ENCODE data around the gene LRBA. TPM values are rescaled to one million over a fixed set of nuclear protein-coding genes. Genes with fewer than 3 reads are reported as not detected.

LRBA gene
- total and polyA plus RNA-seq, 4 donors, result 11.8 to 149 (median 34.2) TPM

GRCh38 chr4:150436598-150437370 is 578.3 kb downstream of the LRBA start:
- DNase-seq, result no peak
- Histone ChIP-seq H3K27me3 (ENCODE audit: control insufficient read depth in 3 of 3, insufficient read depth in 3 of 3, low read length in 2 of 3) (no peaks in the 10 kb centered on the region), H3K9me3 (ENCODE audit: control insufficient read depth in 4 of 4, insufficient read depth in 3 of 4, low read length in 3 of 4) (no peaks in the 10 kb centered on the region), H3K36me3 (ENCODE audit: control insufficient read depth in 4 of 4, insufficient read depth in 4 of 4, low read length in 4 of 4) (no peaks in the 10 kb centered on the region), H3K4me3 (no peak overlapping the region), H3K27ac (ENCODE audit: low read depth in 1 of 2, low read length in 1 of 2) (no peak overlapping the region), H3K4me1 (ENCODE audit: control insufficient read depth in 5 of 5, insufficient read depth in 5 of 5, low read length in 5 of 5) (no peaks in the 10 kb centered on the region), H3K9ac (ENCODE audit: insufficient read depth in 1 of 2, low read length in 2 of 2) (no peak overlapping the region)
- no peak for ATAC-seq (ENCODE audit: insufficient read depth, low FRiP score)
- TF ChIP-seq CTCF (IDR thresholded peaks at IDR 0.05; ENCODE audit: control extremely low read depth, extremely low read depth), result no peak
- 92 to 95% methylated on average over 2 of the region's 2 CpGs for WGBS, 2 donors

- no peaks in the 10 kb centered on the region for H3K36me3 ChIP-seq (ENCODE audit: control insufficient read depth in 4 of 4, insufficient read depth in 4 of 4, low read length in 4 of 4)
- no peak overlapping the region for H3K9ac ChIP-seq (ENCODE audit: insufficient read depth in 1 of 2, low read length in 2 of 2)
- no peaks in the 10 kb centered on the region for H3K27me3 ChIP-seq (ENCODE audit: control insufficient read depth in 3 of 3, insufficient read depth in 3 of 3, low read length in 2 of 3)
- H3K27ac ChIP-seq (ENCODE audit: low read depth in 1 of 2, low read length in 1 of 2), result no peak overlapping the region
- no peaks in the 10 kb centered on the region for H3K4me1 ChIP-seq (ENCODE audit: control insufficient read depth in 5 of 5, insufficient read depth in 5 of 5, low read length in 5 of 5)
- ATAC-seq (ENCODE audit: insufficient read depth, low FRiP score), result no peak
- no peak overlapping the region for H3K4me3 ChIP-seq
- TF ChIP-seq CTCF (IDR thresholded peaks at IDR 0.05; ENCODE audit: control extremely low read depth, extremely low read depth), result no peak
- no peak for DNase-seq
- no peaks in the 10 kb centered on the region for H3K9me3 ChIP-seq (ENCODE audit: control insufficient read depth in 4 of 4, insufficient read depth in 3 of 4, low read length in 3 of 4)
Measured at GRCh38 chr4:150431221-150431620, 583.9 kb downstream of the LRBA start.

GRCh38 chr4:150425161-150425560 is 589.9 kb downstream of the LRBA start:
- Histone ChIP-seq H3K27ac (ENCODE audit: low read depth in 1 of 2, low read length in 1 of 2) (no peak overlapping the region), H3K4me3 (no peak overlapping the region), H3K9ac (ENCODE audit: insufficient read depth in 1 of 2, low read length in 2 of 2) (no peak overlapping the region), H3K4me1 (ENCODE audit: control insufficient read depth in 5 of 5, insufficient read depth in 5 of 5, low read length in 5 of 5) (no peaks in the 10 kb centered on the region), H3K9me3 (ENCODE audit: control insufficient read depth in 4 of 4, insufficient read depth in 3 of 4, low read length in 3 of 4) (no peaks in the 10 kb centered on the region), H3K36me3 (ENCODE audit: control insufficient read depth in 4 of 4, insufficient read depth in 4 of 4, low read length in 4 of 4) (no peaks in the 10 kb centered on the region), H3K27me3 (ENCODE audit: control insufficient read depth in 3 of 3, insufficient read depth in 3 of 3, low read length in 2 of 3) (no peaks in the 10 kb centered on the region)
- WGBS, 2 donors, result 38 to 68% methylated on average over 1 of the region's 1 CpG
- no peak for ATAC-seq (ENCODE audit: insufficient read depth, low FRiP score)
- TF ChIP-seq CTCF (IDR thresholded peaks at IDR 0.05; ENCODE audit: control extremely low read depth, extremely low read depth), result no peak
- no peak for DNase-seq

GRCh38 chr4:150423503-150423902 is 591.6 kb downstream of the LRBA start:
- DNase-seq (no peak), ATAC-seq (ENCODE audit: insufficient read depth, low FRiP score) (no peak)

More at GRCh38 chr4:150423503-150423902, 591.6 kb downstream of the LRBA start:
- Histone ChIP-seq H3K9ac (ENCODE audit: insufficient read depth in 1 of 2, low read length in 2 of 2) (no peak overlapping the region), H3K4me1 (ENCODE audit: control insufficient read depth in 5 of 5, insufficient read depth in 5 of 5, low read length in 5 of 5) (no peaks in the 10 kb centered on the region), H3K36me3 (ENCODE audit: control insufficient read depth in 4 of 4, insufficient read depth in 4 of 4, low read length in 4 of 4) (no peaks in the 10 kb centered on the region), H3K4me3 (no peak overlapping the region), H3K27me3 (ENCODE audit: control insufficient read depth in 3 of 3, insufficient read depth in 3 of 3, low read length in 2 of 3) (no peaks in the 10 kb centered on the region), H3K9me3 (ENCODE audit: control insufficient read depth in 4 of 4, insufficient read depth in 3 of 4, low read length in 3 of 4) (no peaks in the 10 kb centered on the region), H3K27ac (ENCODE audit: low read depth in 1 of 2, low read length in 1 of 2) (no peak overlapping the region)
- 97% methylated on average over 12 of the region's 12 CpGs for WGBS, 2 donors
- TF ChIP-seq CTCF (IDR thresholded peaks at IDR 0.05; ENCODE audit: control extremely low read depth, extremely low read depth), result no peak
